HG03342 (cell line): ENCODE results near the gene S100A13.
A peak's percentile ranks its signal among the peaks of the same experiment; 100 is the strongest.
"Not testable (repeated sequence)": the region's sequence is repeated elsewhere in the genome, so short reads cannot be mapped to it uniquely, and the experiment has no call there.

Source experiments
- ATAC-seq: cut with Tn5 transposase; IDR thresholded peaks from one replicate; pipeline ENCODE4 v1.9.1; 2021; ENCODE audit warnings: mild to moderate bottlenecking, moderate library complexity; ENCODE audit not compliant: unreplicated experiment

S100A13 gene

GRCh38 chr1:153649137-153649862, 22.0 kb upstream of the S100A13 start:
- ATAC-seq = no peak

GRCh38 chr1:153648000-153648643, 20.8 kb upstream of the S100A13 start:
- ATAC-seq = no peak

GRCh38 chr1:153647346-153647714, 20.0 kb upstream of the S100A13 start:
- no peak for ATAC-seq

GRCh38 chr1:153646672-153647345, 19.5 kb upstream of the S100A13 start:
- no peak for ATAC-seq

- ATAC-seq = no peak
These were observed 16.5 kb upstream of the S100A13 start for GRCh38 chr1:153643816-153644215.

GRCh38 chr1:153643100-153643499, 15.8 kb upstream of the S100A13 start:
- no peak for ATAC-seq

- no peak for ATAC-seq
These were observed 14.9 kb upstream of the S100A13 start for GRCh38 chr1:153642161-153642560.

- no peak for ATAC-seq
These were observed 13.6 kb upstream of the S100A13 start for GRCh38 chr1:153640861-153641260.

- ATAC-seq = not testable (repeated sequence)
These were observed 12.9 kb upstream of the S100A13 start for GRCh38 chr1:153640213-153640612.

- ATAC-seq = no peak
These were observed 12.0 kb upstream of the S100A13 start for GRCh38 chr1:153639280-153639679.

- ATAC-seq = no peak
These were observed 11.0 kb upstream of the S100A13 start for GRCh38 chr1:153638261-153638660.

- no peak for ATAC-seq
These were observed 9.0 kb upstream of the S100A13 start for GRCh38 chr1:153636312-153636711.

GRCh38 chr1:153635872-153636271, 8.6 kb upstream of the S100A13 start:
- no peak for ATAC-seq

GRCh38 chr1:153633754-153634665, 6.7 kb upstream of the S100A13 start, which contains the start of gene CHTOP:
Gene CHTOP (plus strand): TSS chr1:153634066. CDS start chr1:153636589, 2,523 bp downstream.
- peak; percentile 81 for ATAC-seq

GRCh38 chr1:153633161-153633753, 6.0 kb upstream of the S100A13 start:
- ATAC-seq = no peak

- no peak for ATAC-seq
These were observed 4.0 kb upstream of the S100A13 start for GRCh38 chr1:153631047-153632022.

GRCh38 chr1:153630384-153630783, 3.1 kb upstream of the S100A13 start:
- no peak for ATAC-seq

- ATAC-seq = no peak
These were observed 2.7 kb upstream of the S100A13 start for GRCh38 chr1:153629971-153630370.

- no peak for ATAC-seq
These were observed 2.0 kb upstream of the S100A13 start for GRCh38 chr1:153629343-153629665.
